MM.1S (cell line): Measurements from ENCODE around the gene GSTA5.

Source experiments
- DNase-seq: peaks from one replicate; pipeline ENCODE4 v3.0.0-alpha.2; 2015
- H2AFZ ChIP-seq: fragments of 300-600 bp; sonication (generic); 2 replicates; pipeline ENCODE4 v1.6.0; 2016; ENCODE audit warnings: antibody characterized with exemption, low read length
- H3F3A ChIP-seq: fragments of 300-600 bp; sonication (generic); 2 replicates; pipeline ENCODE4 v1.6.1; 2016; ENCODE audit warnings: mild to moderate bottlenecking, antibody characterized with exemption, low read length, moderate library complexity, mixed read lengths; ENCODE audit not compliant: insufficient read depth
- H3K27ac ChIP-seq: fragments of 300-600 bp; sonication (generic); 2 replicates; pipeline ENCODE4 v1.5.1; 2016; ENCODE audit warnings: mild to moderate bottlenecking, low read length
- H3K27me3 ChIP-seq: fragments of 300-600 bp; sonication (generic); replicated peaks from 2 replicates; pipeline ENCODE4 v1.6.0; 2016; ENCODE audit warnings: low read length; ENCODE audit not compliant: insufficient read depth
- H3K36me3 ChIP-seq: fragments of 300-600 bp; sonication (generic); replicated peaks from 2 replicates; pipeline ENCODE4 v1.6.1; 2016; ENCODE audit warnings: mild to moderate bottlenecking, low read length, mixed read lengths; ENCODE audit not compliant: insufficient read depth
- H3K4me1 ChIP-seq: fragments of 300-600 bp; sonication (generic); 2 replicates; pipeline ENCODE4 v1.6.1; 2016; ENCODE audit warnings: low read length, mixed read lengths
- H3K4me2 ChIP-seq: fragments of 300-600 bp; sonication (generic); 2 replicates; pipeline ENCODE4 v1.6.0; 2016; ENCODE audit warnings: low read depth, low read length
- H3K4me3 ChIP-seq: fragments of 300-600 bp; sonication (generic); 2 replicates; pipeline ENCODE4 v1.5.1; 2016; ENCODE audit warnings: low read length, mixed read lengths
- H3K79me2 ChIP-seq: fragments of 300-600 bp; sonication (generic); 2 replicates; pipeline ENCODE4 v1.6.1; 2016; ENCODE audit warnings: mixed run types, low read length, mixed read lengths
- H3K9ac ChIP-seq: fragments of 300-600 bp; sonication (generic); 2 replicates; pipeline ENCODE4 v1.6.1; 2016; ENCODE audit warnings: low read length, mixed read lengths
- H3K9me2 ChIP-seq: fragments of 300-600 bp; sonication (generic); replicated peaks from 2 replicates; pipeline ENCODE4 v1.6.1; 2016; ENCODE audit warnings: mild to moderate bottlenecking, low read length, mixed read lengths; ENCODE audit not compliant: insufficient read depth
- H3K9me3 ChIP-seq: fragments of 300-600 bp; sonication (generic); replicated peaks from 2 replicates; pipeline ENCODE4 v1.6.1; 2016; ENCODE audit warnings: mild to moderate bottlenecking, low read length, mixed read lengths; ENCODE audit not compliant: insufficient read depth
- H4K20me1 ChIP-seq: fragments of 300-600 bp; sonication (generic); 2 replicates; pipeline ENCODE4 v1.6.1; 2016; ENCODE audit warnings: mild to moderate bottlenecking, low read length, moderate library complexity, mixed read lengths; ENCODE audit not compliant: insufficient read depth
- CTCF ChIP-seq: fragments of 300-600 bp; sonication (generic); IDR thresholded peaks from 2 replicates; pipeline ENCODE4 v1.5.1; 2016; ENCODE audit warnings: antibody characterized with exemption, low read length, mixed read lengths
- EZH2 ChIP-seq: fragments of 300-600 bp; sonication (generic); optimal IDR thresholded peaks from 2 replicates; pipeline ENCODE3; 2017; ENCODE audit warnings: low read depth, mild to moderate bottlenecking, antibody characterized with exemption, low read length, mixed read lengths
- EZH2phosphoT487 ChIP-seq: fragments of 300-600 bp; sonication (generic); IDR thresholded peaks from 2 replicates; pipeline ENCODE4 v1.6.1; 2018; ENCODE audit warnings: antibody characterized with exemption, low read length

Gene GSTA5

DNA sequence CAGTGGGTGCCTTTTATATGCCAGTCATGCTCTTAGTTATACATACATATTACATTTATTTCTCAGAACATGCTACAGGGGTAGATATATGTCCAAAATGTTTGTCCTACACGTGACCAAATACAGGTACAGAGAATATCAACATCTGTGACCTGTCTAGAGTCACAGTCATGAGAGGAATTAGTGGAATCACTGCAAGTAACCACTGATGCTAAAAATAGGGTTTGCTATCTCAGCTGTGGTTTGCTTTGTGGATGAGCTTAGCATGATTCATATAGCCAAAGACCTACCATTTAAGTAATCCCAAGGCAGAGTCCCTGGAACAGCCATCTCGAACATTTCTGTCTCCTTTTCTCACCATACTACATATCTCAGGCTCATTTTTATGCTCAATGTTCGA, 36.6 kb upstream of the GSTA5 start:
- peak overlapping the region; percentile 56 for H3K4me2 ChIP-seq
- no peak for TF ChIP-seq EZH2
- TF ChIP-seq EZH2phosphoT487, result no peak
- TF ChIP-seq CTCF, result no peak
- H3K4me1 ChIP-seq, result peaks cover 32% of the 10 kb centered on the region
- H3K36me3 ChIP-seq, result no peaks in the 10 kb centered on the region
- no peaks in the 10 kb centered on the region; the same call in 1 of the 2 replicates for H3K9me2 ChIP-seq
- peak; percentile 81 for DNase-seq
- no peak overlapping the region for H3K9ac ChIP-seq
- no peaks in the 10 kb centered on the region for H3K79me2 ChIP-seq
- no peak overlapping the region for H2AFZ ChIP-seq
- peak overlapping the region; percentile 17; the same call in 1 of the 2 replicates for H3K27ac ChIP-seq
- 0 out of 2 replicates have a peak, but pooled peaks cover 5% of the 10 kb centered on the region for H3K27me3 ChIP-seq
- peaks cover 20% of the 10 kb centered on the region for H3F3A ChIP-seq
- no peaks in the 10 kb centered on the region for H3K9me3 ChIP-seq
- H4K20me1 ChIP-seq, result no peaks in the 10 kb centered on the region
- H3K4me3 ChIP-seq, result no peak overlapping the region

- no peaks in the 10 kb centered on the region for H3K9me3 ChIP-seq
- H3F3A ChIP-seq, result peaks cover 20% of the 10 kb centered on the region
- H3K4me3 ChIP-seq, result 0 out of 2 replicates have a peak overlapping the region, but pooled peaks have one; percentile 3
- 0 out of 2 replicates have a peak, but pooled peaks cover 5% of the 10 kb centered on the region for H3K27me3 ChIP-seq
- H3K36me3 ChIP-seq, result no peaks in the 10 kb centered on the region
- H3K9me2 ChIP-seq, result no peaks in the 10 kb centered on the region; the same call in 1 of the 2 replicates
- H2AFZ ChIP-seq, result no peak overlapping the region
- H3K4me1 ChIP-seq, result peaks cover 32% of the 10 kb centered on the region
- no peak overlapping the region for H3K9ac ChIP-seq
- peak; percentile 81 for DNase-seq
- H4K20me1 ChIP-seq, result no peaks in the 10 kb centered on the region
- TF ChIP-seq EZH2phosphoT487, result no peak
- TF ChIP-seq EZH2, result no peak
- TF ChIP-seq CTCF, result no peak
- H3K79me2 ChIP-seq, result no peaks in the 10 kb centered on the region
- H3K27ac ChIP-seq, result peak overlapping the region; percentile 17; the same call in 1 of the 2 replicates
- H3K4me2 ChIP-seq, result peak overlapping the region; percentile 56
Observed at GRCh38 chr6:52876056-52876787, 35.6 kb upstream of the GSTA5 start.

GRCh38 chr6:52872031-52872430, 31.4 kb upstream of the GSTA5 start:
- Histone ChIP-seq H3K4me3 (no peak overlapping the region), H3K36me3 (no peaks in the 10 kb centered on the region), H3K27ac (no peak overlapping the region), H3K27me3 (0 out of 2 replicates have a peak, but pooled peaks cover 5% of the 10 kb centered on the region), H4K20me1 (no peaks in the 10 kb centered on the region), H3K79me2 (no peaks in the 10 kb centered on the region), H3K4me1 (peaks cover 20% of the 10 kb centered on the region), H3K4me2 (no peak overlapping the region), H3F3A (peaks cover 19% of the 10 kb centered on the region), H3K9me2 (no peaks in the 10 kb centered on the region), H3K9ac (no peak overlapping the region), H2AFZ (no peak overlapping the region), H3K9me3 (no peaks in the 10 kb centered on the region)
- TF ChIP-seq EZH2phosphoT487 (no peak), EZH2 (no peak), CTCF (no peak)
- DNase-seq, result no peak
